ENCODE measurements around the gene SRR. TPM values are rescaled to one million over a fixed set of nuclear protein-coding genes. Genes with fewer than 3 reads are reported as not detected.

SRR gene
- total and polyA plus RNA-seq, 4 donors: 2.9 to 10.3 (median 4.3) TPM

DNA sequence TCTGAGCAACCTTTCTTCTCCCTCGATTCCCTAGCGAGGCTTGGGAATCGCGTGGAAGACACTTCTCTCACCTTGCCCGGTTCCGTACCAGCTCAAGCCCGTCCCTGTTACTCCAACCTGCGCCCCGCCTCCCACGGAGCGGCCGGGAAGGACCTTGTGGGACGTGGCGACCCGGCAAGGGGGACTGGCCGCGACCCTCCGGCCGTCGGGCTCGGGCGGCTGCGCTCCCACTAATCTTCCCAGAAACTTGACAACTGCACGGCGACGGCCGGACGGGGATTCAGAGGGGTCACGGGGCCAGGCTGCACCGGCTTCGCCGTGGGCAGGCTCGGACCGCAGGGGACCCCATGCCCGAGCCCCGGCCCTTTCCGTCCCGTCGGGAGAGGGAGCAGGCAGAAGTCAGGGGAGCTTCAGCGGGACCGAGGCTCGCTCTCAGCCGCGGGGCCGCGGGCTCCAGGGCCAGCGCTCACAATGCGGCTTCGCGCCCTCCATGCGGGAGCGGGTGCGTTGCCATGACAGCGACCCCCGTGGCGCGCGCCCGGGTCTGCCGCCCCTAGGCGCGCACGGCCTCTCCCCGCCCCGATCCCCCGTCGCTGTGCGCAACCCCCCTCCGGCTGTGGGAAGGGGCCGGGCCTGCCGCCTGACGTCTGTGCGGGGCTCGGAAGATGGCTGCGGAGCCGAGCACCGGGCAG is 33.2 kb downstream of the SRR start, which contains the start of gene SGSM2:
Gene SGSM2 (plus strand): TSS at position 650 of the 692 bp plus-strand sequence. CDS start 188 bp downstream, outside the sequence.
- Histone ChIP-seq H3K27ac (ENCODE audit: low read depth in 1 of 2, low read length in 2 of 2) (peak within 1 kb of the TSS; percentile 79 to 94), H3K36me3 (ENCODE audit: control insufficient read depth in 4 of 4, insufficient read depth in 3 of 4, low read depth in 1 of 4, low read length in 3 of 4) (peaks cover 2 to 29% (median 25%) of the 10 kb centered on the region in 4 donors), H3K9ac (ENCODE audit: low read depth in 1 of 2, low read length in 2 of 2) (peak within 1 kb of the TSS; percentile 20 to 81), H3K4me1 (ENCODE audit: control insufficient read depth in 4 of 4, insufficient read depth in 4 of 4, low read length in 3 of 4) (peaks cover 0 to 28% (median 21%) of the 10 kb centered on the region in 4 donors), H3K4me3 (ENCODE audit: low read depth in 1 of 3, low read length in 3 of 3) (peak within 1 kb of the TSS; percentile 73 to 100 (median 97)), H3K27me3 (ENCODE audit: control insufficient read depth in 4 of 4, insufficient read depth in 4 of 4, low read length in 3 of 4) (no peaks in the 10 kb centered on the region), H3K9me3 (ENCODE audit: control insufficient read depth in 4 of 4, low read length in 3 of 4) (no peaks in the 10 kb centered on the region)
- DNase-seq (ENCODE audit: low spot score): peak; percentile 63
- WGBS: under 1% methylated on average over 77 of the region's 77 CpGs
- TF ChIP-seq, protein P1, sequence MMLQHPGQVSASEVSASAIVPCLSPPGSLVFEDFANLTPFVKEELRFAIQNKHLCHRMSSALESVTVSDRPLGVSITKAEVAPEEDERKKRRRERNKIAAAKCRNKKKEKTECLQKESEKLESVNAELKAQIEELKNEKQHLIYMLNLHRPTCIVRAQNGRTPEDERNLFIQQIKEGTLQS (IDR thresholded peaks at IDR 0.05): no peak
- no peak for TF ChIP-seq FOXA2 (IDR thresholded peaks at IDR 0.05)
- no peak for TF ChIP-seq FOXA1 (IDR thresholded peaks at IDR 0.05)
- no peak for TF ChIP-seq JUND (IDR thresholded peaks at IDR 0.05)
- TF ChIP-seq, protein P2, sequence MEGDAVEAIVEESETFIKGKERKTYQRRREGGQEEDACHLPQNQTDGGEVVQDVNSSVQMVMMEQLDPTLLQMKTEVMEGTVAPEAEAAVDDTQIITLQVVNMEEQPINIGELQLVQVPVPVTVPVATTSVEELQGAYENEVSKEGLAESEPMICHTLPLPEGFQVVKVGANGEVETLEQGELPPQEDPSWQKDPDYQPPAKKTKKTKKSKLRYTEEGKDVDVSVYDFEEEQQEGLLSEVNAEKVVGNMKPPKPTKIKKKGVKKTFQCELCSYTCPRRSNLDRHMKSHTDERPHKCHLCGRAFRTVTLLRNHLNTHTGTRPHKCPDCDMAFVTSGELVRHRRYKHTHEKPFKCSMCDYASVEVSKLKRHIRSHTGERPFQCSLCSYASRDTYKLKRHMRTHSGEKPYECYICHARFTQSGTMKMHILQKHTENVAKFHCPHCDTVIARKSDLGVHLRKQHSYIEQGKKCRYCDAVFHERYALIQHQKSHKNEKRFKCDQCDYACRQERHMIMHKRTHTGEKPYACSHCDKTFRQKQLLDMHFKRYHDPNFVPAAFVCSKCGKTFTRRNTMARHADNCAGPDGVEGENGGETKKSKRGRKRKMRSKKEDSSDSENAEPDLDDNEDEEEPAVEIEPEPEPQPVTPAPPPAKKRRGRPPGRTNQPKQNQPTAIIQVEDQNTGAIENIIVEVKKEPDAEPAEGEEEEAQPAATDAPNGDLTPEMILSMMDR (IDR thresholded peaks at IDR 0.05; ENCODE audit: low read depth, low read length, missing input control): no peak
- no peak for TF ChIP-seq HNF4G (IDR thresholded peaks at IDR 0.05)
- TF ChIP-seq, protein P3, sequence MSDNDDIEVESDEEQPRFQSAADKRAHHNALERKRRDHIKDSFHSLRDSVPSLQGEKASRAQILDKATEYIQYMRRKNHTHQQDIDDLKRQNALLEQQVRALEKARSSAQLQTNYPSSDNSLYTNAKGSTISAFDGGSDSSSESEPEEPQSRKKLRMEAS (IDR thresholded peaks at IDR 0.05): no peak
- TF ChIP-seq HNF4A (conservative IDR thresholded peaks at IDR 0.05): no peak
- TF ChIP-seq RXRA (IDR thresholded peaks at IDR 0.05): no peak
- TF ChIP-seq GABPA (IDR thresholded peaks at IDR 0.05 in 1 of 2, conservative IDR thresholded peaks at IDR 0.05 in 1 of 2): no peak
- no peak for TF ChIP-seq TAF1 (conservative IDR thresholded peaks at IDR 0.05)
- TF ChIP-seq NR2F2 (IDR thresholded peaks at IDR 0.05): no peak
- TF ChIP-seq YY1 (IDR thresholded peaks at IDR 0.05): no peak
- TF ChIP-seq, protein P4, sequence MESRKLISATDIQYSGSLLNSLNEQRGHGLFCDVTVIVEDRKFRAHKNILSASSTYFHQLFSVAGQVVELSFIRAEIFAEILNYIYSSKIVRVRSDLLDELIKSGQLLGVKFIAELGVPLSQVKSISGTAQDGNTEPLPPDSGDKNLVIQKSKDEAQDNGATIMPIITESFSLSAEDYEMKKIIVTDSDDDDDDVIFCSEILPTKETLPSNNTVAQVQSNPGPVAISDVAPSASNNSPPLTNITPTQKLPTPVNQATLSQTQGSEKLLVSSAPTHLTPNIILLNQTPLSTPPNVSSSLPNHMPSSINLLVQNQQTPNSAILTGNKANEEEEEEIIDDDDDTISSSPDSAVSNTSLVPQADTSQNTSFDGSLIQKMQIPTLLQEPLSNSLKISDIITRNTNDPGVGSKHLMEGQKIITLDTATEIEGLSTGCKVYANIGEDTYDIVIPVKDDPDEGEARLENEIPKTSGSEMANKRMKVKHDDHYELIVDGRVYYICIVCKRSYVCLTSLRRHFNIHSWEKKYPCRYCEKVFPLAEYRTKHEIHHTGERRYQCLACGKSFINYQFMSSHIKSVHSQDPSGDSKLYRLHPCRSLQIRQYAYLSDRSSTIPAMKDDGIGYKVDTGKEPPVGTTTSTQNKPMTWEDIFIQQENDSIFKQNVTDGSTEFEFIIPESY (IDR thresholded peaks at IDR 0.05): no peak
- no peak for TF ChIP-seq EGR1 (IDR thresholded peaks at IDR 0.05; ENCODE audit: low read depth in 2 of 2)
- TF ChIP-seq, protein P5, sequence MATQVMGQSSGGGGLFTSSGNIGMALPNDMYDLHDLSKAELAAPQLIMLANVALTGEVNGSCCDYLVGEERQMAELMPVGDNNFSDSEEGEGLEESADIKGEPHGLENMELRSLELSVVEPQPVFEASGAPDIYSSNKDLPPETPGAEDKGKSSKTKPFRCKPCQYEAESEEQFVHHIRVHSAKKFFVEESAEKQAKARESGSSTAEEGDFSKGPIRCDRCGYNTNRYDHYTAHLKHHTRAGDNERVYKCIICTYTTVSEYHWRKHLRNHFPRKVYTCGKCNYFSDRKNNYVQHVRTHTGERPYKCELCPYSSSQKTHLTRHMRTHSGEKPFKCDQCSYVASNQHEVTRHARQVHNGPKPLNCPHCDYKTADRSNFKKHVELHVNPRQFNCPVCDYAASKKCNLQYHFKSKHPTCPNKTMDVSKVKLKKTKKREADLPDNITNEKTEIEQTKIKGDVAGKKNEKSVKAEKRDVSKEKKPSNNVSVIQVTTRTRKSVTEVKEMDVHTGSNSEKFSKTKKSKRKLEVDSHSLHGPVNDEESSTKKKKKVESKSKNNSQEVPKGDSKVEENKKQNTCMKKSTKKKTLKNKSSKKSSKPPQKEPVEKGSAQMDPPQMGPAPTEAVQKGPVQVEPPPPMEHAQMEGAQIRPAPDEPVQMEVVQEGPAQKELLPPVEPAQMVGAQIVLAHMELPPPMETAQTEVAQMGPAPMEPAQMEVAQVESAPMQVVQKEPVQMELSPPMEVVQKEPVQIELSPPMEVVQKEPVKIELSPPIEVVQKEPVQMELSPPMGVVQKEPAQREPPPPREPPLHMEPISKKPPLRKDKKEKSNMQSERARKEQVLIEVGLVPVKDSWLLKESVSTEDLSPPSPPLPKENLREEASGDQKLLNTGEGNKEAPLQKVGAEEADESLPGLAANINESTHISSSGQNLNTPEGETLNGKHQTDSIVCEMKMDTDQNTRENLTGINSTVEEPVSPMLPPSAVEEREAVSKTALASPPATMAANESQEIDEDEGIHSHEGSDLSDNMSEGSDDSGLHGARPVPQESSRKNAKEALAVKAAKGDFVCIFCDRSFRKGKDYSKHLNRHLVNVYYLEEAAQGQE (IDR thresholded peaks at IDR 0.05): no peak
